ENCODE data around the gene SIRT7. TPM values are rescaled to one million over a fixed set of nuclear protein-coding genes. Genes with fewer than 3 reads are reported as not detected.

The SIRT7 gene
- total RNA-seq, 1 donor from 2014 or later = 26.4 TPM

DNA sequence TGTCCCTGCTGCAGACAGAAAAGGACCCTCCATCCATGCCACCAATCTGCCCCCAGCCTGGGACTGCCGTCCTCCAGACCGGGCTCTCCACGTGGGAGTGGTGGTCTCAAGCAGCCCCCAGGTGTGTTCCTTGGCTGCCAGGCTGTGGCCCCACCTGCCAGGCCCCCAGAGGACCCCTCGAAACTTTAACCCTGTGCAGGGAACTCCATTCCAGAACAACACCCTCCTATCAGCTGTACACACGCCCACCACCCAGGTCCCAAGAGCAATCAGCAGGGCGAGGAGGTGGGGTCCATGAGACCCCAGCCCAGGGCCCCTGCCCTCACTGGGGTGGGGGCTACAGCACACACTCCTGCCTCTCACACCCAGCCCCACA is 17.7 kb upstream of the SIRT7 start:
- TF ChIP-seq, protein P1, sequence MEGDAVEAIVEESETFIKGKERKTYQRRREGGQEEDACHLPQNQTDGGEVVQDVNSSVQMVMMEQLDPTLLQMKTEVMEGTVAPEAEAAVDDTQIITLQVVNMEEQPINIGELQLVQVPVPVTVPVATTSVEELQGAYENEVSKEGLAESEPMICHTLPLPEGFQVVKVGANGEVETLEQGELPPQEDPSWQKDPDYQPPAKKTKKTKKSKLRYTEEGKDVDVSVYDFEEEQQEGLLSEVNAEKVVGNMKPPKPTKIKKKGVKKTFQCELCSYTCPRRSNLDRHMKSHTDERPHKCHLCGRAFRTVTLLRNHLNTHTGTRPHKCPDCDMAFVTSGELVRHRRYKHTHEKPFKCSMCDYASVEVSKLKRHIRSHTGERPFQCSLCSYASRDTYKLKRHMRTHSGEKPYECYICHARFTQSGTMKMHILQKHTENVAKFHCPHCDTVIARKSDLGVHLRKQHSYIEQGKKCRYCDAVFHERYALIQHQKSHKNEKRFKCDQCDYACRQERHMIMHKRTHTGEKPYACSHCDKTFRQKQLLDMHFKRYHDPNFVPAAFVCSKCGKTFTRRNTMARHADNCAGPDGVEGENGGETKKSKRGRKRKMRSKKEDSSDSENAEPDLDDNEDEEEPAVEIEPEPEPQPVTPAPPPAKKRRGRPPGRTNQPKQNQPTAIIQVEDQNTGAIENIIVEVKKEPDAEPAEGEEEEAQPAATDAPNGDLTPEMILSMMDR (IDR thresholded peaks at IDR 0.05; ENCODE audit: insufficient read depth, low read length, poor library complexity, severe bottlenecking) = no peak
- H3K4me3 ChIP-seq (ENCODE audit: low read depth, low read length) = no peak overlapping the region
- no peak for DNase-seq (ENCODE audit: low read depth)

DNA sequence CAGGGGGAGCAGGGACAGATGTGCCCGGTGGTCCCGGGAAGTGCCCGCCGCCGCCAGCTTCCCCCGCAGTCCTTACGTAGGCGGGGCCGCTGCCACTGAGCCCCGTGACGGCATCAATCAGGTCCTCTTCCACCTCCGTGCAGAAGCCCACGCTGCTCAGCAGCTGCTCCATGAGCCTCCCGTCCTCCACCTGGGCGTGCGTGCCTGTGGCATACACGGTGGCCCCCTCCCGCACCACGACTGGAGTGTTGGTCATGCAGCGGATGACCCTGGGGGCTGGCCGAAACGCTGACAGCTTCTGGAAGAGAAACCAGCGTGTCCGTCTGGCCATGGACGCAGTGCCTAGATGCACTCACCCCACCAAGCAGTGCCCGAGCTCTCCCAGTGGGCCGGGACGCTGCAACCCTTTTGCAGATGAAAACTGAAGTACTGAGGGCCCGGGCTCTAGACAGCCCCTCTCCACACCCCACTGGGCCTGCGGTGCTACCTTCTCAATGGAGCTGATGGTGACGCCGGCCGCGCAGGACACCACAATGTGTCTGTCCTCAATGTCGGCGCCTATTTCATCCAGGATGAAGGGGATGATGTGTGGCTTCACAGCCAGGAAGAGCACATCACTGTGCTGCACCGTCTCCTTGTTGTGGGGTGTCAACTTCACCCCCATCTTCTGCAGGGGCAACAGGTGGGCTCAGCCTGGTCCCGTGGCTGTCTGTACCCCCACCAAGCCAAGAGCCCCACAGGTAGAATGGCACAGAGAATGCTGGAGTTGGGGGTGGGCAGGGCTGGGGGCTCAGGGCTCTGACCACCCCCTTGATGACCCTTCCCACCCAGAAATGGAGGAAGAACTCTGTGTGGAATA is 17.1 kb upstream of the SIRT7 start:
- Histone ChIP-seq H3K4me3 (ENCODE audit: low read depth, low read length) (no peak overlapping the region), H3K36me3 (ENCODE audit: control insufficient read depth, insufficient read depth, low read length) (peaks cover 2% of the 10 kb centered on the region), H3K27me3 (ENCODE audit: control insufficient read depth, insufficient read depth, low read length) (peaks cover 9% of the 10 kb centered on the region)
- no peak for DNase-seq (ENCODE audit: low read depth)
- TF ChIP-seq, protein P1 (IDR thresholded peaks at IDR 0.05; ENCODE audit: insufficient read depth, low read length, poor library complexity, severe bottlenecking) = no peak

More for the DNA sequence above, 17.7 kb upstream of the SIRT7 start:
- Histone ChIP-seq H3K27me3 (ENCODE audit: control insufficient read depth, insufficient read depth, low read length) (peaks cover 13% of the 10 kb centered on the region), H3K36me3 (ENCODE audit: control insufficient read depth, insufficient read depth, low read length) (peaks cover 2% of the 10 kb centered on the region)

DNA sequence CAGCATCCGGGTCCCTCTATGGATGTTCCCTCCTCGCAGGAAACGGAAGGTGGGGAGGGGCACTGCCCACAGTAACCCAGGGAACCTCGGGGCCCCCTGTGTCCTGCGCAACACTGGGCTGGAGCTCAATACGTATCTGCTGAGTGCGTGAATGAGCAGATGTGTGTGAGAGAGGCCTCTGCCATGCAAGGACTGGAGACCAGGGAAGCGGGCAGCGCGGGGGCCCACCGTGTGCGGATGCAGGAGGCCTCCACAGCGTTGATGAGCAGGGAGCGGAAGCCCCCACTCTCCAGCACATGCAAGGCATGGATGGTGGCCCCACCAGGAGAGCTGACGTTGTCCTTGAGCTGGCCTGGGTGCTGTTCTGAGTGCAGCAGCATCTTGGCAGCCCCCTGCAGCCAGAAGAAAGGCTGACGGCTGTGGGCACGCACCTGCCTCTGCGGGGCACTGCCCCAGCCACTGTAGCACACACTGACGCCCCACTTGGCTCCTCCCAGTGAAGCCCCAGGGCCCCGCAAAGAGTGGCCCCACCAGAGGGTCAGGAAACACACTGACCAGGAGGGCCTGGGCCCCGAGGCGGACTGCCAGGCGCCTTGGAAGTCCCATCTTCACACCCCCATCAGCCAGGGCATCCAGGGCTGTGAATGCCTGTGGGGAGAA is 16.3 kb upstream of the SIRT7 start:
- no peak overlapping the region for H3K4me3 ChIP-seq (ENCODE audit: low read depth, low read length)
- TF ChIP-seq, protein P1 (IDR thresholded peaks at IDR 0.05; ENCODE audit: insufficient read depth, low read length, poor library complexity, severe bottlenecking) = no peak
- H3K36me3 ChIP-seq (ENCODE audit: control insufficient read depth, insufficient read depth, low read length) = peaks cover 2% of the 10 kb centered on the region
- DNase-seq (ENCODE audit: low read depth) = no peak
- H3K27me3 ChIP-seq (ENCODE audit: control insufficient read depth, insufficient read depth, low read length) = peaks cover under 1% of the 10 kb centered on the region

DNA sequence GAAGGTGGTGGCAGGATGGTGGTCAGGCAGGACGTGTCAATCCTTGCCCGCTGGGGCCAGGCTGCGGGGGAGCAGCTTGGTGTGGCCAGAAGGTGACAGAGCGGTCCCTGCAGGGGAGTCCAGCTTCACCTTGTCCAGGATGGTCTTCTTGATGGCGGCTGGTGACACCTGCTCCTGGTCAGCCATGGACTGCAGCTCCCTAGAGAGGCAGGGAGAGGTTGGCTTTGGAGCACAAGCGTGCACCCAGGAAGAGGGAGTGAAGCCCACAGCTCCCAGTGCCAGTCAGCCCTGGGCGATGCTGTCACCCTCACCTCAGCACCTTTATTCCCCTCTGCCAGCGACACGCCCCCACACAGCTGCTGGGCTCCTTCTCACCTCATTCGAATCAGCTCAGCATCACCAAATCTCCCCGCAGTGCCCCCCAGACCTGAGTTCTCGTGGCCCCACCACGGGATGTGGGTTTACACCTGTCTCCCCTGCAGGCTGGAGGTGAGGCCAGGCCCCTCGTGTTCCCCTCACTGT is 15.3 kb upstream of the SIRT7 start:
- Histone ChIP-seq H3K27me3 (ENCODE audit: control insufficient read depth, insufficient read depth, low read length) (peaks cover 8% of the 10 kb centered on the region), H3K36me3 (ENCODE audit: control insufficient read depth, insufficient read depth, low read length) (peaks cover 2% of the 10 kb centered on the region), H3K4me3 (ENCODE audit: low read depth, low read length) (no peak overlapping the region)
- no peak for DNase-seq (ENCODE audit: low read depth)
- TF ChIP-seq, protein P1 (IDR thresholded peaks at IDR 0.05; ENCODE audit: insufficient read depth, low read length, poor library complexity, severe bottlenecking) = no peak

DNA sequence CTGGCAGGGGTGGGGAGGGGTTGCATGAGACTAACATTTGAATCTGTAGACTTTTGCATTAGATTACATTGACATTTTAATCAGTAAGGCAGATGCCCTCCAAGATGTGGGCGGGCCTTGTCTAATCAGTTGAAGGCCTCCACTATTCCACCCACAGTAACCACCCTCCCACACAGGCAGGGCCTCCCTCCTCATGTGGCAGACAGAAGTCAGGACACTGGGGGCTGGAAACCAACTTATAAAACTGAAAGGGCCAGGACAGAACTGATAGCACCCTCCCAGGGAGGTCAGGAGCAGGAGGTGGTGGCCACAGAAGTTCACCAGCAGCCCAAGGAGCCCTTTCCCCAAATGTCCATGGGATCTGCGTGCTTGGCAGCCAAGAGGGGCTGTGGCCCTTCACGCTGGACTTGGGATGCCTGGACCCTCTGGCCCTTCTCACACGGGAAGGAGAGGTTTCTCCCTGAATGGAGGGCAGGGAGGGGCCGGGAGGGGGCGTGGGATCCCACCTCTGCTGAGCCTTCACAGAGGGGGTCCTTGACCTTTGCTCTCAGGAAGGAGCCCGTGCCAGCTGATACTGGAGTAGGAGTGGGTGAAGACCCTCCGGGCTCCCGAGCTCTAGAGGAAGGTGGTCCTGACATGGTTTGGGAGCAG is 14.5 kb upstream of the SIRT7 start:
- peaks cover 9% of the 10 kb centered on the region for H3K27me3 ChIP-seq (ENCODE audit: control insufficient read depth, insufficient read depth, low read length)
- DNase-seq (ENCODE audit: low read depth) = no peak
- TF ChIP-seq, protein P1 (IDR thresholded peaks at IDR 0.05; ENCODE audit: insufficient read depth, low read length, poor library complexity, severe bottlenecking) = no peak
- H3K4me3 ChIP-seq (ENCODE audit: low read depth, low read length) = no peak overlapping the region
- peaks cover 2% of the 10 kb centered on the region for H3K36me3 ChIP-seq (ENCODE audit: control insufficient read depth, insufficient read depth, low read length)

All from kidney epithelial cell (primary cell).